ENCODE results near the gene TNFSF13.

Gene TNFSF13

DNA sequence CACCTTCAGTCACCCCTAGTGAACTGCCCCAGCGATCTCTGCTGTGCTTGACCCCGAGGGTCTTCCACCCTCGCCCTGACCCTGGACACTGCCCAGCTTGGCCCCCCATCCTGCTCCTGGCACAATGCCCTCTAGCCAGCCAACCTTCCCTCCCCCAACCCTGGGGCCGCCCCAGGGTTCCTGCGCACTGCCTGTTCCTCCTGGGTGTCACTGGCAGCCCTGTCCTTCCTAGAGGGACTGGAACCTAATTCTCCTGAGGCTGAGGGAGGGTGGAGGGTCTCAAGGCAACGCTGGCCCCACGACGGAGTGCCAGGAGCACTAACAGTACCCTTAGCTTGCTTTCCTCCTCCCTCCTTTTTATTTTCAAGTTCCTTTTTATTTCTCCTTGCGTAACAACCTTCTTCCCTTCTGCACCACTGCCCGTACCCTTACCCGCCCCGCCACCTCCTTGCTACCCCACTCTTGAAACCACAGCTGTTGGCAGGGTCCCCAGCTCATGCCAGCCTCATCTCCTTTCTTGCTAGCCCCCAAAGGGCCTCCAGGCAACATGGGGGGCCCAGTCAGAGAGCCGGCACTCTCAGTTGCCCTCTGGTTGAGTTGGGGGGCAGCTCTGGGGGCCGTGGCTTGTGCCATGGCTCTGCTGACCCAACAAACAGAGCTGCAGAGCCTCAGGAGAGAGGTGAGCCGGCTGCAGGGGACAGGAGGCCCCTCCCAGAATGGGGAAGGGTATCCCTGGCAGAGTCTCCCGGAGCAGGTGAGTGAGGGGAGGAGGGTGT lies at the start of gene TNFSF13:
TNFSF13 (plus strand) TSS at position 207 of the 776 bp plus-strand sequence; CDS start at position 497, 290 bp downstream.
- ChIA-PET CTCF (interaction anchor here (0.9 to 2.7 kb wide), 2 partner anchors 44 to 122 kb away, joined by 5 to 14 read pairs; no protein-coding TSS in a partner anchor), POLR2A (ENCODE audit: low non-redundant PET) (no interaction called here)
- peak within 1 kb of the TSS; percentile 95 for H3K27ac ChIP-seq
- DNase-seq (ENCODE audit: low spot score): no peak
- TF ChIP-seq, protein P1, sequence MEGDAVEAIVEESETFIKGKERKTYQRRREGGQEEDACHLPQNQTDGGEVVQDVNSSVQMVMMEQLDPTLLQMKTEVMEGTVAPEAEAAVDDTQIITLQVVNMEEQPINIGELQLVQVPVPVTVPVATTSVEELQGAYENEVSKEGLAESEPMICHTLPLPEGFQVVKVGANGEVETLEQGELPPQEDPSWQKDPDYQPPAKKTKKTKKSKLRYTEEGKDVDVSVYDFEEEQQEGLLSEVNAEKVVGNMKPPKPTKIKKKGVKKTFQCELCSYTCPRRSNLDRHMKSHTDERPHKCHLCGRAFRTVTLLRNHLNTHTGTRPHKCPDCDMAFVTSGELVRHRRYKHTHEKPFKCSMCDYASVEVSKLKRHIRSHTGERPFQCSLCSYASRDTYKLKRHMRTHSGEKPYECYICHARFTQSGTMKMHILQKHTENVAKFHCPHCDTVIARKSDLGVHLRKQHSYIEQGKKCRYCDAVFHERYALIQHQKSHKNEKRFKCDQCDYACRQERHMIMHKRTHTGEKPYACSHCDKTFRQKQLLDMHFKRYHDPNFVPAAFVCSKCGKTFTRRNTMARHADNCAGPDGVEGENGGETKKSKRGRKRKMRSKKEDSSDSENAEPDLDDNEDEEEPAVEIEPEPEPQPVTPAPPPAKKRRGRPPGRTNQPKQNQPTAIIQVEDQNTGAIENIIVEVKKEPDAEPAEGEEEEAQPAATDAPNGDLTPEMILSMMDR (conservative IDR thresholded peaks at IDR 0.05; ENCODE audit: low read depth): no peak

DNA sequence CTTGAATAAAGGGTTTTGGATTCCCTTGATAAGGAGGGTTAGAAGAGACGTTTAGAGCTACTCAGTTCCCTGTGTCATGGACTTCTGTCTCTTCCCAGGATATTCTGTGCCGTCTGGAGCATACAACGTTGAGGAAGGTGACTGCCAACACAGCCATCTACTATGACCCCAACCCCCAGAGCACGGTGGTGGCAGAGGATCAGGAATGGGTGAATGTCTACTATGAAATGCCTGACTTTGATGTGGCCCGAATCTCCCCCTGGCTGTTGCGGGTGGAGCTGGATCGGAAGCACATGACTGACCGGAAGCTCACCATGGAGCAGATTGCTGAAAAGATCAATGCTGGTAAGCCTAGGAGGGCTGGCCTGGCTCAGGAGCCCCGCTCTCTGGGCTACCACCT lies 49.7 kb upstream of the TNFSF13 start:
- 0 out of 2 replicates have a peak overlapping the region, but pooled peaks have one; percentile 35 for H3K27ac ChIP-seq
- TF ChIP-seq, protein P1 (conservative IDR thresholded peaks at IDR 0.05; ENCODE audit: low read depth): no peak
- ChIA-PET CTCF (interaction anchor here (1.5 kb wide), 1 partner anchor 72 kb away, joined by 3 read pairs; no protein-coding TSS in a partner anchor), POLR2A (ENCODE audit: low non-redundant PET) (no interaction called here)
- no peak for DNase-seq (ENCODE audit: low spot score)

- no peak for DNase-seq (ENCODE audit: low spot score)
- H3K27ac ChIP-seq: peak overlapping the region; percentile 35
- POLR2A ChIA-PET (ENCODE audit: low non-redundant PET): no interaction called here
- TF ChIP-seq, protein P1 (conservative IDR thresholded peaks at IDR 0.05; ENCODE audit: low read depth): no peak
- CTCF ChIA-PET: interaction anchor here (1.5 kb wide), 1 partner anchor 73 kb away, joined by 3 read pairs; no protein-coding TSS in a partner anchor
These were observed 48.6 kb upstream of the TNFSF13 start for GRCh38 chr17:7509937-7510336.

DNA sequence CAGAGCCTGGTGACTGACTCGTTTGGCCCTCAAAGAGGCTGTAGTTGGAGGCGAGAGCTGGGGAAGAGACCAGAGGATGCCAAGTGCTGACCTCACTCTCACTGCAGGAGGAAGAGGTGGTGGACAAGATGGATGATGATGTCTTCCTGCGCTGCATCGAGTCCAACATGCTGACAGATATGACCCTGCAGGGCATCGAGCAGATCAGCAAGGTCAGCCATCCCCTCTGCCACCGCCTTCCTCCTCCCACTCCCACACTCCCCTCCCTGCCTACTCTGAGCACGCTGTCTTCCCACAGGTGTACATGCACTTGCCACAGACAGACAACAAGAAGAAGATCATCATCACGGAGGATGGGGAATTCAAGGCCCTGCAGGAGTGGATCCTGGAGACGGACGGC lies 47.4 kb upstream of the TNFSF13 start:
- CTCF ChIA-PET: interaction anchor here (1.0 kb wide), 1 partner anchor 155 kb away, joined by 3 read pairs; no protein-coding TSS in a partner anchor
- peak overlapping the region; percentile 35 for H3K27ac ChIP-seq
- DNase-seq (ENCODE audit: low spot score): no peak
- TF ChIP-seq, protein P1 (conservative IDR thresholded peaks at IDR 0.05; ENCODE audit: low read depth): no peak
- POLR2A ChIA-PET (ENCODE audit: low non-redundant PET): no interaction called here

DNA sequence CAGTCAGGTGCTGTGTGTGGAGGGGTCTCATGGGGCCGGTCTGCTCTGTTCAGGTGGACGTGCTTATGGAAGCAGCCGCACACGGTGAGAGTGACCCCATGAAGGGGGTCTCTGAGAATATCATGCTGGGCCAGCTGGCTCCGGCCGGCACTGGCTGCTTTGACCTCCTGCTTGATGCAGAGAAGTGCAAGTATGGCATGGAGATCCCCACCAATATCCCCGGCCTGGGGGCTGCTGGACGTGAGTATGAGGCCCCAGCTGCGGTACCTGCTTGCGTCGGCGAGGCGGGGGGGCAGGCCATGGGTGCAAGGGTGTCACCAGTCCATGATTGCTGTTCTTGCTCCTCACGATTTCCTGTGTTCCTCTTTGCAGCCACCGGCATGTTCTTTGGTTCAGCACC lies 46.4 kb upstream of the TNFSF13 start:
- peak overlapping the region; percentile 35 for H3K27ac ChIP-seq
- TF ChIP-seq, protein P1 (conservative IDR thresholded peaks at IDR 0.05; ENCODE audit: low read depth): no peak
- DNase-seq (ENCODE audit: low spot score): no peak
- POLR2A ChIA-PET (ENCODE audit: low non-redundant PET): no interaction called here
- CTCF ChIA-PET: interaction anchor here (1.0 to 3.1 kb wide), 2 partner anchors 49 to 156 kb away, joined by 3 to 19 read pairs; partner anchors contain the start of gene SENP3

- peak overlapping the region; percentile 48 for H3K27ac ChIP-seq
- CTCF ChIA-PET: interaction anchor here (0.6 to 3.8 kb wide), 4 partner anchors 19 to 76 kb away, joined by 3 to 19 read pairs (median 10); partner anchors contain the start of genes SENP3 and TNFSF13
- DNase-seq (ENCODE audit: low spot score): no peak
- POLR2A ChIA-PET (ENCODE audit: low non-redundant PET): interaction anchor here (1.0 kb wide), 1 partner anchor 48 kb away, joined by 4 read pairs; no protein-coding TSS in a partner anchor
- TF ChIP-seq, protein P1 (conservative IDR thresholded peaks at IDR 0.05; ENCODE audit: low read depth): no peak
These were observed 45.6 kb upstream of the TNFSF13 start for GRCh38 chr17:7512824-7513540.

Data from RWPE1 (cell line).